Measurements from ENCODE around the gene CRYL1.

Gene CRYL1

GRCh38 chr13:20494656-20495055, 31.0 kb downstream of the CRYL1 start:
- no peak for DNase-seq (ENCODE audit: low read depth)

DNA sequence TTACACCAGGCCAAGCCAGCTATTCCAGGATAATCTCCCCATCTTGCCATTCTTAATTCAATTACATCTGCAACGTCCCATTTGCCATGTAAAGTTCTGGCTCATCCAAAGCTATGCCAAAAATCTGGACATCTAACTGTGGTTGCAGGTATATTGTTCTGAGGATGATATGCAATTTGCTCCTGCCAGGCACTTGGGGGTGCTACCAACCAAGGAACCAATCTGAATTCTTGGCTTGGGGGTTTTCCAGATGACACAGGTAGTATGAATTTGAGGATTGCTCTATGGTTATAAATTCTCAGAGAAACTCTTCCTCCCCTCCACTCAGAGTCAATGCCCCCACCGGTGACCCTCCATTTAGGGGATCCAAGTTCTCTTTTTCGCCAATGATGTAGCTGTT, 33.0 kb downstream of the CRYL1 start:
- DNase-seq (ENCODE audit: low read depth) = no peak

DNA sequence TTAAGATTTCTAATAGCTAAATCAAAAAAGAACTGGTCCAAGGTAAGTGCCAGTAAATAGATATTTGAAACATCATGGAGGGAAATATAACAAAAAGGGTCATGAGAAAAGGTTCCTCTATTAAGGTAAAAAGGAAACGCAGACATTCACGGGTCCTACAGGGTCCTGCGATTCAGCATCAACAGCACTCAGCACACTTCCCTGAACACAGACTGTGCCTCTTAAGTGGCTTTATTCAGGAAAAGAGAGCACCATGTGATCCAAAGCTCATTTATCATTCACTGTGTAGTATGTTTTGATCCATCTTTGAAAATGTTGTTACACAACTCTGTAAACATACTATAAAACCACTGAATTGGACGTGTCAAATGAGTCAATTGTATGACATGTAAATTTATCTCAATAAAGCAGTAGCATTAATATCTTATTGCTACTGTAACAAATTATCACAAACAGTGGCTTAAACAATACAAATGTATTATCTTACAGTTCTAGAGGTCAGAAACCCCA, 33.7 kb downstream of the CRYL1 start:
- no peak for DNase-seq (ENCODE audit: low read depth)

DNA sequence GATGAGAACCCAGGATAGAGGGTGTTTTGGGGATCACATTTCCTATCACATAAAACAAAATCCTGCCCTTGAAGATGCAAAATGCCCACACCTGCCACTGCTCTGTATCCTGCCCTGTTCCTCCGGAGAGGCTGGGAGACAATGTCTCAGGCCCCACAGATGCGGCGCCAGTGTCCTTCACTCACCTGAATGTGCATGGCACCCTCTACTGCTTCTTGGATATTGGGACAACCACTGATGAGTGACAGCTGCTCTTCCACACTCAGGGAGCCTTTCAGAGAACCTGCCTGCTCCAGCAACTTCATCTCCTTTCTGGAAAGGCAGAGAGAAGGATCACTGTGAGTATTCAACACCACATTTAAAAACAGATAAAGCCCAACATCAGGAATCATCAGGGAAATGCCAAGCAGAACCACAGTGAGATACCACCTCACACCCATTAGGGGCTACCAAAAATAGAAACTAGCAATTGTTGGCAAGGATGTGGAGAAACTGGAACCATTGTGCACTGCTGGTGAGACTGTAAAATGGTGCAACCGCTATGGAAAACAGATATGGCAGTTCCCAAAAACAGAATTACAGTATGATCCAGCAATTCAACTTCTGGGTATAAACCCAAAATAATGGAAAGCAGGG, 36.4 kb downstream of the CRYL1 start:
- no peak for DNase-seq (ENCODE audit: low read depth)

DNA sequence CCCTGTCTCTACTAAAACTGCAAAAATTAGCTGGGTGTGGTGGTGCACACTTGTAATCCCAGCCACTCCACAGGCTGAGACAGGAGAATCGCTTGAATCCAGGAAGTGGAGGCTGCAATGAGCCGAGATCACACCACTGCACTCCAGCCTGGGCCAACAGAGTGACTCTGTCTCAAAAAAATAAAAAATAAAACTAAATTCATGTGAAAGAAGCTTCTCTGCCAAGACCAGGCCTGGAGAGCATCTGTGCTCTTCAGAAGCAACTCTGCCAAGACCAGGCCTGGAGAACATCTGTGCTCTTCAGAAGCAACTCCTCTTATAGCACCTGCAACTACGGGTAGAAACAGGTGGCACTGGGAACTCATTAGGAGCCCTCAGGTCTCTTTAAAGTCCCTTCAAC, 37.7 kb downstream of the CRYL1 start:
- DNase-seq (ENCODE audit: low read depth) = no peak

DNA sequence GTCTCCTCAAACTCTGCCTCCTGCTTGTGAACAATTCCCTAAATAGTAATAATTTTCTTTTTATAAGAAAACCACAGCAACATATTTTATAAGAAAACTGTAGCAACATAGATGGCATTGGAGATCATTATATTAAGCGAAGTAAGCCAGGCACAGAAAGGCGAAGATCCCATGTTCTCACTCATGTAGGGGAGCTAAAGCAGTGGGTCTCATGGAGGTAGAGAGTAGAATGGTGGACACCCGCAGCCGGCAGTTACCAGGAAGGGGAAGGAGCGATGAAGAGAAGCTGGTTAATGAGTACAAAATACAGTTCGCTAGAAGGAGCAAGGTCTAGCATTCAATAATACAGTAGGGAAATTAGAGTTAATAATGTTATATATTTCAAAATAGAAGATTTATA, 42.9 kb downstream of the CRYL1 start:
- no peak for DNase-seq (ENCODE audit: low read depth)

- no peak for DNase-seq (ENCODE audit: low read depth)
Measured at GRCh38 chr13:20482275-20482761, 43.3 kb downstream of the CRYL1 start.

- no peak for DNase-seq (ENCODE audit: low read depth)
Measured at GRCh38 chr13:20477394-20477793, 48.3 kb downstream of the CRYL1 start.

DNA sequence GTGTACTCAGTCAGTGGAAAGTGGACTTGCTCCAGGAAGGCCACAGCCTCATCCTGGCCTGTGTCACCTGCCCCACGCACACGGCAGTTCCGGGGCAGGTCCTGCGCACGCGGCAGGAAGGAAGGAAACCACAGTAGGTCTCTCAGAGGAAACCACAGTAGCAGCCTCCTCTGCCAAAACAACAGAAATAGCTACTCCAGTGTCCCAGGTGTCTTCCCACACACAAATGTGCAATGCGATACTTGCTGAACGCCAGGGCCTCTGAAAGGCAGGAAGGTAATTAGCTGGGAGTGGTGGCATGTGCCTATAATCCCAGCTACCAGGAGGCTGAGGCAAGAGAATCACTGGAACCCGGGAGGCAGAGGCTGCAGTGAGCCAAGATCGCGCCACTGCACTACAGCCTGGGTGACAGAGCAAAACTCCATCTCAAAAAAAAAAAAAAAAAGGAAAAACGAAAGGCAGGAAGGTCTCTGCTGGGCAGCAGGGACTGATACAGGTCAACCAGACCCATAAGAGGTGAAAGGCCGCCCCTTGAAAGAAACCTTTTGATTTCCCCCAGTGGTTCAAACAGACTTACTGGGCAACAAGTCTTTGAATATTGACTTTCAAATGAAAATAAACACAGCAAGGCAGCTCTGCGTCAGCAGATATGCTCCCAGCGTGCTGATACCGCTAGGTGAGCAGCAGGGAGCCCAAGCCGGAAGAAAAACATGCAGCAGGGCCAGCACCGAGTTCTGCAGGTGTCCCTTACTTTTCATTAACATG, 49.5 kb downstream of the CRYL1 start:
- peak; percentile 34 for DNase-seq (ENCODE audit: low read depth)

DNA sequence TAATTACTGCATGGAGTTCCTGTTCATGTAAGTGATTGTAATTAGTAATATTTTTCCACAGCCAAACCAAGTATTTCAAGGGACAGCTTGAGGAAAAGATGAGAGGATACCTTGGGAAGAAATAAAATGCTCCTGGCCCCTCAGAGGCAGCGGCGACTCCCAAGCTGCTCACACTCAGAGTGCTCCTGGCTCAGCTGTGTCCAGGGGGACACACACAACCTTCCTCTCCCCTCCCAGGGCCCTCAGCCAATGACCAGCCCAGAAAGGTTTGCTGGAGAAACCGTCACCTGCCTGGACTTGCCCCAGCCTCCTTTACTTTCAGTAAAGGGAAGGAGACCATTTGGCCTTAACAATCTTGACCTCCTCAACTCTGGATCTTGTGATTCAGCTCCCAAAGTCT, 51.1 kb downstream of the CRYL1 start:
- no peak for DNase-seq (ENCODE audit: low read depth)

- no peak for DNase-seq (ENCODE audit: low read depth)
Measured at GRCh38 chr13:20473888-20474287, 51.8 kb downstream of the CRYL1 start.

- DNase-seq (ENCODE audit: low read depth) = no peak
Measured at GRCh38 chr13:20473139-20473538, 52.5 kb downstream of the CRYL1 start.

- no peak for DNase-seq (ENCODE audit: low read depth)
Measured at GRCh38 chr13:20472531-20472930, 53.1 kb downstream of the CRYL1 start.

- DNase-seq (ENCODE audit: low read depth) = no peak
Measured at GRCh38 chr13:20470136-20470535, 55.5 kb downstream of the CRYL1 start.

DNA sequence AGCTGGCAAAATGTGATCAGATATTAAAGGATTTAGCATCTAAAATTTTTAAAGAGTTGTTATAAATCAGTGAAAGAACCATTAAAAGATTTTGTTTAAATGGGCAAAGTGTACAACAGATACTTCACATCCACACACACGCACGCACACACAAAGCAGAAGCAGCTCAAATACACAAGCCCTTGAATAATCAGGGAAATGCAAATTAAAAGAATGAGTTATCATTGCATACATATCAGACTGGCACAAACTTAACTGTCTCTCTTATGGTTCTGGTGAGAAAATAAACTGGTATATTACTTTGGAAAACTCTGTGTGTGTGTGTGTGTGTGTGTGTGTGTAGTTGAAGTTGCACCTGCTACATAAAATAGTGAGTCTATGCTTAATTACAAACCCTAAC, 59.3 kb downstream of the CRYL1 start:
- no peak for DNase-seq (ENCODE audit: low read depth)

DNA sequence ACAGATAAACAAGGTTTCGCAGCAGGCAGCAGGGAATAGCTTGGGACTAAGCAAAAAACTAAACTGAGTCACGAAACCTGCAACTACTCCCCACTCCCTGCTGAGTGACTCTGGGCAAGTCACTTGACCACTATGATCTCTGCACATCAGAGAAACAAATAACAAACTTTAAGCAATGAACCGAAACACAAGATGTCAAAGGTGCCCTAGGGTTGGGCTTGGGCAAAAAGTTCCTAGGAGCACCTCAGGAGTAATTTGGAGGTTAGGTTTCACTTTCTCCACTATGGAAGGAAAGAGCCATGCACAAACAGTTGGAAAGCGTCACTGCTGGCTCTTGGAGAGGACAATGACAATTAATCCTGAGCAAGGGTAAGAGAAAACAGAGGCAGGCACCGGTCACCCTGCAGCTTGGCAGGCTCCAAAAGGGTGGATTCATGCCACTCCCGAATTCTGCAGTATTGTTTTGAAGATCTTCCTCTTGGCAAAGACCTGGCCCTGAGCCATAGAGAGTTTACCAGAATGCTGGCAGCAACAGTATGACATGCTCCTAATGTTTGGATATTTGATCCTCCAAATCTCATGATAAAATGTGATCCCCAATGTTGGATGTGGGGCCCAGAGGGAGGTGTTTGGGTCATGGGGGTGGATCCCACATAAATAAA, 60.3 kb downstream of the CRYL1 start:
- no peak for DNase-seq (ENCODE audit: low read depth)

- DNase-seq (ENCODE audit: low read depth) = no peak
Measured at GRCh38 chr13:20462921-20463320, 62.7 kb downstream of the CRYL1 start.

DNA sequence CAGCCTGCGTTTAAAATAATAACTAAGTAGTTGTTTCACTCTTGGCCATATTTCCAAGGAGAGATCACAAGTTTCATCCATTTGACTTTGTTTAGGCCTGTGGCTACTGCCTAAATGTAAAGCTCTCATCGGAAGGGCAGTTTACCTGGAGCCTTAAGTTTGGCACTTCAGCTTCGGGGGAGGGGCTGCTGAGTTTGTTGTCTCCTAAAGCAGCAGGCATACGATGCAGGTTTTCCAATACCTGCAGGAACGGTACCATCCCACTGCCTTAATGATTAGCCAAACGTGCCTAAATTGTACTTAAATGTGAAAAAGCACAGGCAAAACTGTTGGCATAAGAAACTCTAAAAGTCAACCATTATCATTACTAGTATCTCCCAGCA, 63.1 kb downstream of the CRYL1 start:
- no peak for DNase-seq (ENCODE audit: low read depth)

GRCh38 chr13:20461860-20462532, 63.7 kb downstream of the CRYL1 start:
- DNase-seq (ENCODE audit: low read depth) = no peak

- DNase-seq (ENCODE audit: low read depth) = no peak
Measured at GRCh38 chr13:20461481-20461859, 64.2 kb downstream of the CRYL1 start.

DNA sequence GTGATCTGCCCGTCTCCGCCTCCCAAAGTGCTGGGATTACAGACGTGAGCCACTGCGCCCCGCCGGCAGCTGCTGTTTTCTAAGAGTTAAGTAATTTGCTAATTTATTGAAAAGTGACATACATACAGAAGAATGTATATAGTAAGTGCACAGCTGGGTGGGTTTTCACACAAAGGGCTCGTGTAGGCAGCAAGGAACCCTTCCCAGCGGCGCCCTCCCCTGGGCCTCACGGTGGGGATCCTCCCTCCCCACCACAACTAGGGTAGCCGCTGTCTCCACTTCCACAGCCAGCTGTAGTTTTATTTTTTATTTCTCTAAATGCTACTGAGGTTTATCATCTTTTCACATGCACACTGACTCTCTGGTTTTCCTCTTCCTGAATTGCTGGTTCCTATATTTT, 64.9 kb downstream of the CRYL1 start:
- DNase-seq (ENCODE audit: low read depth) = no peak

DNA sequence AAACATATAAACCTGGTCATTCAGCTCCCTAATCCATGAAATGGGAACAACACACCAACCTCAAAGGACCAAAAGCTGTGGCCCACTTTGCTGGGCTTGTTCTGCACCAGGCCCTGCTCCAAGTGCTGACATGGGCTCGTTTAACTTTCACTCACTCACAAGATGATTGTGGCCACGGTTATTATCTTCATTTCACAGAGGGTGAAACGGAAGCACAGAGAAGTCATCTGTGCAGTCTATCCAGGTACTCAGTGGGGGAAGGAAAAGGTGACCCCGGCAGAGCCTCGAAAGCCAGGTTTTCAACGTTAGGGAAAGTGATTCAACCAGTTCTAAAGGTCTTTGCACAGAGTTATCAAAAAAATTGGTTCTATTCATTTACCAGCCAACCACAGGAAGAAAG, 68.0 kb downstream of the CRYL1 start:
- no peak for DNase-seq (ENCODE audit: low read depth)

DNA sequence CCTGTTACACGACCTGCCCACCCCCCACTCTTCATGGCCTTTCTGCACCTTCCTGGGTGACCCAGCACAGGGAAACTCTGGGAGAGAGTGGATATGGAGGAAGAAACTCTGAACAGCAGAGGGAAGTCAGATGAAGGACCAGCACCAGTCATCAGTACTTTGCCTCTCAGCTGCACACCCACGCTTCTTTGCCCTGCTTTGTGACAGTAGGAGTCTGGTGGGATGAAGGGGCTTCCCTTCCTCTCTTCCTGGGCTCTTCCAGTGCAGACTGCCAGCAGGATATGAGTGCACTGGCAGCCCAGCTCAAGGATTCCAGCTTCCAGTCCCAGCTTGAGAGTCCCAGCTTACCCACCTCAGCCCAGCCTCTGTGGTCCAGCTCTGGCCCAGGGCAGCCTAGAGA, 68.9 kb downstream of the CRYL1 start:
- DNase-seq (ENCODE audit: low read depth) = no peak

Measured in stimulated activated CD8-positive, alpha-beta memory T cell treated with anti-CD3 and anti-CD28 coated beads, Interleukin-4, amount 100 ng/mL, for 24 hours (primary cell).